Left ventricle myocardium inferior (tissue), 1 donor: ENCODE results near the gene USP34. TPM values are rescaled to one million over a fixed set of nuclear protein-coding genes. Genes with fewer than 3 reads are reported as not detected.

Source experiments
- DNase-seq: peaks from one replicate; pipeline ENCODE4 v3.0.0-alpha.2; 2020
- H3K27ac ChIP-seq: fragments of 200-600 bp; replicated peaks from 2 replicates; pipeline ENCODE4 v1.8.0; 2021
- H3K27me3 ChIP-seq: fragments of 200-600 bp; 2 replicates; pipeline ENCODE4 v1.8.0; 2021; ENCODE audit warnings: low read depth
- H3K36me3 ChIP-seq: fragments of 200-600 bp; 2 replicates; pipeline ENCODE4 v1.8.0; 2021
- H3K4me1 ChIP-seq: fragments of 200-600 bp; 2 replicates; pipeline ENCODE4 v1.8.0; 2021
- H3K4me3 ChIP-seq: fragments of 200-600 bp; 2 replicates; pipeline ENCODE4 v1.8.0; 2021; ENCODE audit warnings: mild to moderate bottlenecking, moderate library complexity
- H3K9me3 ChIP-seq: fragments of 200-600 bp; replicated peaks from 2 replicates; pipeline ENCODE4 v1.8.0; 2021
- intact Hi-C: fragments of 100-400 bp; cut with micrococcal nuclease; formaldehyde crosslinking; loops from one replicate; pipeline ENCODE4 v1.11.0; 2022
- total RNA-seq: library from RNA; stranded (reverse); fragmentation: NEBNext Ultra II Directional; extraction: Animal tissue kit (Norgen Biotek cat#: 25700); gene quantifications from one replicate; pipeline ENCODE4 v1.2.1, GENCODE V29; 2021
- TF ChIP-seq, protein P1 (sequence below): fragments of 200-600 bp; IDR thresholded peaks from 2 replicates; pipeline ENCODE4 v1.8.0; 2021; ENCODE audit warnings: antibody characterized with exemption, mild to moderate bottlenecking, borderline replicate concordance
- donor health status: DM: no; HTN: yes; CAD: no; lungs with severe emphysema.

Gene USP34
- total RNA-seq, 1 donor from 2014 or later, result 50.0 TPM

GRCh38 chr2:61177727-61178549 is 292.9 kb downstream of the USP34 start:
- TF ChIP-seq, protein P1, sequence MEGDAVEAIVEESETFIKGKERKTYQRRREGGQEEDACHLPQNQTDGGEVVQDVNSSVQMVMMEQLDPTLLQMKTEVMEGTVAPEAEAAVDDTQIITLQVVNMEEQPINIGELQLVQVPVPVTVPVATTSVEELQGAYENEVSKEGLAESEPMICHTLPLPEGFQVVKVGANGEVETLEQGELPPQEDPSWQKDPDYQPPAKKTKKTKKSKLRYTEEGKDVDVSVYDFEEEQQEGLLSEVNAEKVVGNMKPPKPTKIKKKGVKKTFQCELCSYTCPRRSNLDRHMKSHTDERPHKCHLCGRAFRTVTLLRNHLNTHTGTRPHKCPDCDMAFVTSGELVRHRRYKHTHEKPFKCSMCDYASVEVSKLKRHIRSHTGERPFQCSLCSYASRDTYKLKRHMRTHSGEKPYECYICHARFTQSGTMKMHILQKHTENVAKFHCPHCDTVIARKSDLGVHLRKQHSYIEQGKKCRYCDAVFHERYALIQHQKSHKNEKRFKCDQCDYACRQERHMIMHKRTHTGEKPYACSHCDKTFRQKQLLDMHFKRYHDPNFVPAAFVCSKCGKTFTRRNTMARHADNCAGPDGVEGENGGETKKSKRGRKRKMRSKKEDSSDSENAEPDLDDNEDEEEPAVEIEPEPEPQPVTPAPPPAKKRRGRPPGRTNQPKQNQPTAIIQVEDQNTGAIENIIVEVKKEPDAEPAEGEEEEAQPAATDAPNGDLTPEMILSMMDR, result no peak
- Histone ChIP-seq H3K4me3 (peak overlapping the region; percentile 90), H3K27me3 (no peaks in the 10 kb centered on the region), H3K4me1 (peaks cover 68% of the 10 kb centered on the region), H3K27ac (peak overlapping the region; percentile 99), H3K36me3 (peaks cover 22% of the 10 kb centered on the region), H3K9me3 (no peaks in the 10 kb centered on the region)
- intact Hi-C loops, result no loop called here
- DNase-seq, result peak; percentile 30

- peak overlapping the region; percentile 99 for H3K27ac ChIP-seq
- H3K36me3 ChIP-seq, result peaks cover 13% of the 10 kb centered on the region
- intact Hi-C loops, result no loop called here
- H3K4me3 ChIP-seq, result peak overlapping the region; percentile 90
- no peaks in the 10 kb centered on the region for H3K9me3 ChIP-seq
- H3K4me1 ChIP-seq, result peaks cover 64% of the 10 kb centered on the region
- H3K27me3 ChIP-seq, result no peaks in the 10 kb centered on the region
- TF ChIP-seq, protein P1, result no peak
- peak; percentile 96 for DNase-seq
These were observed 293.8 kb downstream of the USP34 start for GRCh38 chr2:61176755-61177726.

DNA sequence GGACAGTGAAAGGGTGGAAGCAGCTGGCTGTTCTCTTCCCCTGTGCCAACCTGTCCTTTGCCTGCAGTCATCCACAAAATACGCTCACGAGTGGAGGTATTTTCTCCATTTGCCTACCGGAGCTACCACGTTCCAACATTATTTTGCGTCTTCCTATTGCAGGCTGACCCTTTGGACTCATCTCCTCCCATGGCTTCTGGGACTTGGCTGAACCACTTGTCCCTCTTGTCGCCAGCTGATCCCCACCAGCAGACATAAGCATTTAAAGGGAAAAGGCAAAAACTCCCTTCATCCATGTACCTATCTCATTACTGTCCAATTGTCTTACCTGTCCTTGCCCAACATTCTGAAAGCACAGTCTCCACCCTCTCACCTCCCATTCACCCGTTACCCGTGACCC is 295.9 kb downstream of the USP34 start:
- no peaks in the 10 kb centered on the region for H3K27me3 ChIP-seq
- TF ChIP-seq, protein P1, result no peak

DNA sequence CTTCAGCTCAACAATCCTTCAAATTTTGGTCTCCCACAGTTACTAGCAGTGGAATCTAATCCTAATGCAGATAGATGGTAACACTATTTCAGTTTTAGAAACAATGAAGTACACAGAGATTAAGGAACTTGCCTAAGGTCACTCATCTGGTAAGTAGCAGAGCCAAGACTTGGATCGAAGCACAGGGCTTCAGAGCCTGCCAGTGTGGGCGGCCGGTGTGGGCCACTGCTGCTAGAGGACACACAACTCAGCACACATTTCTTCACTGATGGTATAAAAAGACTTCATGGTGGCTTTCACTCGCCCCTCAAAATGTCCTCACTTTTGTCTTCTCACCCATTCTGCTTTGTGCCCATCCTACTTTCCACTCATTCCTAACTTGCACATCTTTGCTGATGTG is 297.8 kb downstream of the USP34 start:
- H3K36me3 ChIP-seq, result no peaks in the 10 kb centered on the region
- DNase-seq, result no peak
- H3K4me3 ChIP-seq, result no peak overlapping the region
- no peaks in the 10 kb centered on the region for H3K9me3 ChIP-seq
- intact Hi-C loops, result no loop called here
- TF ChIP-seq, protein P1, result no peak
- H3K27me3 ChIP-seq, result no peaks in the 10 kb centered on the region
- H3K4me1 ChIP-seq, result peaks cover 24% of the 10 kb centered on the region
- H3K27ac ChIP-seq, result peak overlapping the region; percentile 14

More for the DNA sequence above, 295.9 kb downstream of the USP34 start:
- intact Hi-C loops, result no loop called here
- Histone ChIP-seq H3K4me3 (no peak overlapping the region), H3K4me1 (peaks cover 44% of the 10 kb centered on the region), H3K27ac (no peak overlapping the region), H3K36me3 (no peaks in the 10 kb centered on the region), H3K9me3 (no peaks in the 10 kb centered on the region)
- no peak for DNase-seq

GRCh38 chr2:61172671-61173070 is 298.2 kb downstream of the USP34 start:
- Histone ChIP-seq H3K4me1 (peaks cover 20% of the 10 kb centered on the region), H3K4me3 (no peak overlapping the region), H3K27me3 (no peaks in the 10 kb centered on the region), H3K27ac (peak overlapping the region; percentile 14), H3K9me3 (no peaks in the 10 kb centered on the region), H3K36me3 (peaks cover under 1% of the 10 kb centered on the region)
- TF ChIP-seq, protein P1, result no peak
- intact Hi-C loops, result no loop called here
- DNase-seq, result no peak
